Panc1 (cell line): Measurements from ENCODE around the gene HELB. TPM values are rescaled to one million over a fixed set of nuclear protein-coding genes. Genes with fewer than 3 reads are reported as not detected.

Experiments used
- total RNA-seq: library from RNA; stranded (reverse); gene quantifications from one replicate; pipeline ENCODE4 v1.2.1, GENCODE V29; 2021; ENCODE audit not compliant: unreplicated experiment

Gene HELB
- total RNA-seq, 1 experiment from 2014 or later: 4.9 TPM

Other genes with a start within 250 kb of the HELB start
- 40.5 TPM for gene LLPH, start 171.7 kb upstream of the HELB start, total RNA-seq
- gene TMBIM4, start 132.5 kb upstream of the HELB start, total RNA-seq: 115 TPM
- gene IRAK3, start 113.3 kb upstream of the HELB start, total RNA-seq: 2.4 TPM